Smooth muscle cell of trachea (primary cell): ENCODE data around the gene RCAN1. TPM values are rescaled to one million over a fixed set of nuclear protein-coding genes. Genes with fewer than 3 reads are reported as not detected.

Experiments
- total RNA-seq: library from RNA; depleted of rRNA; stranded (reverse); fragments of >200 nt; gene quantifications from 2 replicates; pipeline ENCODE4 v1.2.1, GENCODE V29; 2014

Gene RCAN1
- 81.6 and 104 TPM in 2 replicates for total RNA-seq

DNA sequence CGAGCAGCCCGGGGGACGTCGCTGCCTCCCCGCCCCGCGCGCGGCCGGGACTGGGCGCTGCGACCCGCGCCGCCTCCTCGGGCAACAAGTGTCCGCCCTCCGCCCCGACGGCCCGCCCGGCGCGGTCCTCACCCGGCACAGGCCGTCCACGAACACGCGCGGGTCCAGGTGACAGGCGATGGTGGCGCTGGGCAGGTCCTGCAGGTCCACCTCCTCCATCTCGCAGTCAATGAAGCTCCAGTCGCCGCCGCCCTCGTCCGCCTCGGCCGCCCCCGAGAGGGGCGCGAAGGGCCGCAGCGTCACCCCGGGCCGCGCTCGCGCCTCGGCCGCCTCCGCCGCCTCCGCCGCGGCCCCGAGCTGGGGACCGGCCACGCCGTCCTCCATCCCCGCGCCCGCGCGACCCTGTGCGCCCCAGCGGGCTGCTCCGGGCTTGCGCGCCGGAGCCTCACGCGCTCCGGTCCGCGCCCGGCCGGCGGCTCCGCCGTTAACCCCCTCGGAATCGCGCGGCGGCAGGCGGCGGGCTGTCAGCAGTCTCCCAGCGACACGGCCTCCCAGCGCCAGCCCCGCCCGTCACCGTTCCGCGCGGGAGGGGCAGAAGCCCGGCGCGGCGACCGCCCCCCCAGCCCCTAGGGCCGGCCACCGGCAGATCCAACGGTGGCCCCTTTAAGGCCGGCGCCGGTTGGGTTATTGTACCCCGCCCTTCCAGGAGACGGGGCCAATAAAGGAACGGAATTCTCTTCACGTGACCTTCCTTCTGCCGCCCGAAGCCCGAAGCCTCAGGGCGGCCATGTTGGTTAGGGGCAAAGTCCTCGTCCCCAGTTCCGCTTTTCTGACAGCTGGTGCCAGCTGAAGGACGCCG is at the start of gene RCAN1:
RCAN1 (minus strand) TSS at position 486 of the 859 bp plus-strand sequence; CDS start at position 384, 102 bp downstream.

DNA sequence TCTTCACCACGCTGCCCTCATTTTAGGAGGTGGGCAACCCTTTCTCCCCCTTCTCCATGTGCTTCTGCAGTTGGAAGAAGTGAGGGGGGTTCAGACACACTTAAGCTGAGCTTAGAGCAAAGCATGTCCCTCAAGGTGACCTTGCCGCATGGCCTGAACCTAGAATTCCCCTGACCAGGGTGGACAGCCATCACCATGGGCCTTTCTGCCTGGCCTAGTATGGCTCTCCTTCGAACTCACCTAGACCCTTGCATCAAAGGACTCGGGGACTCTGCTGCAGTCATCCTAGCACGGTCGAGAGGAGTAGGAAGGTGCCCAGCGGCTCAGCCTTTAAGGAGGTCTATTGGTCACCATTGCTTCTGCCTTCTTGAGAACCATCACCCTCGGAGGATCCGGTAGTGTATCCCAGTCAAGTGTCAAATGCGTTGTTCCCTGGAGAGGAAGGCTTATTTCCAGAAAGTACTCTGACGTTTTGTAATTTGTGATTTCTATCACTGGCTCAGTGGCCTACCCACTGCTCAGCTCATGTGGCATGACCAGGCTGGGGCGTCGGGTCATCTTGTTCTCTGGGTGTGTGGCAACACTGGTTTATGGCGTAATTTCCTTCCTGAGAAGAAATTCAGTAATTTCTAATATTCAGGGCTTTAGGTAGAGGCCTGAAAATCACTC is 103.0 kb downstream of the RCAN1 start, which contains the start of gene KCNE1:
KCNE1 (minus strand) TSS at position 424 of the 669 bp plus-strand sequence. CDS start 62,576 bp downstream, outside the sequence.

Other genes with a start within 250 kb of the RCAN1 start
- gene SMIM11, start 239.6 kb downstream of the RCAN1 start, total RNA-seq, result 5.1 and 10.4 TPM in 2 replicates
- not detected in 2 replicates for gene SMIM34, start 191.2 kb downstream of the RCAN1 start, total RNA-seq
- gene KCNE1, start 102.9 kb downstream of the RCAN1 start, total RNA-seq, result under 0.01 and 0.29 TPM in 2 replicates
- 1.2 TPM in 2 replicates for gene CLIC6, start 53.9 kb upstream of the RCAN1 start, total RNA-seq